MG63 (cell line): ENCODE measurements around the gene GAL3ST2. TPM values are rescaled to one million over a fixed set of nuclear protein-coding genes. Genes with fewer than 3 reads are reported as not detected.

ENCODE experiments used
- DNase-seq: peaks from one replicate; pipeline ENCODE4 v3.0.0-alpha.2; 2020
- H3K27me3 ChIP-seq: fragments of 250-450 bp; sonication (Bioruptor Pico); 2 replicates; pipeline ENCODE4 v1.5.1; 2020; ENCODE audit warnings: mild to moderate bottlenecking, moderate library complexity
- H3K36me3 ChIP-seq: fragments of 250-450 bp; sonication (Bioruptor Pico); 2 replicates; pipeline ENCODE4 v1.5.1; 2020; ENCODE audit warnings: mild to moderate bottlenecking, moderate library complexity
- H3K4me3 ChIP-seq: fragments of 250-450 bp; sonication (Bioruptor Pico); 2 replicates; pipeline ENCODE4 v1.5.1; 2020; ENCODE audit warnings: mild to moderate bottlenecking, moderate library complexity
- H3K9me3 ChIP-seq: fragments of 250-450 bp; sonication (Bioruptor Pico); 2 replicates; pipeline ENCODE4 v1.5.1; 2020; ENCODE audit warnings: mild to moderate bottlenecking, moderate library complexity
- total RNA-seq: library from RNA; depleted of rRNA; stranded (reverse); fragments of >200 nt; shearing (Covaris generic); gene quantifications from 2 replicates; pipeline ENCODE4 v1.2.3, GENCODE V29; 2014; ENCODE audit warnings: low replicate concordance

GAL3ST2 gene
- total RNA-seq, 1 experiment from 2014 or later: 1.7 TPM

- Histone ChIP-seq H3K4me3 (no peak overlapping the region), H3K36me3 (no peaks in the 10 kb centered on the region), H3K9me3 (peaks cover 2% of the 10 kb centered on the region), H3K27me3 (peaks cover 20% of the 10 kb centered on the region)
- no peak for DNase-seq
Measured at GRCh38 chr2:241836292-241836691, 59.7 kb downstream of the GAL3ST2 start.

- Histone ChIP-seq H3K27me3 (peaks cover 20% of the 10 kb centered on the region), H3K36me3 (no peaks in the 10 kb centered on the region), H3K9me3 (peaks cover 2% of the 10 kb centered on the region), H3K4me3 (no peak overlapping the region)
- DNase-seq: no peak
Measured at GRCh38 chr2:241837197-241837965, 60.8 kb downstream of the GAL3ST2 start.

- H3K27me3 ChIP-seq: peaks cover 19% of the 10 kb centered on the region
- no peak for DNase-seq
- H3K4me3 ChIP-seq: no peak overlapping the region
- H3K9me3 ChIP-seq: no peaks in the 10 kb centered on the region; the same call in none of the 2 replicates
- H3K36me3 ChIP-seq: no peaks in the 10 kb centered on the region
Measured at GRCh38 chr2:241841181-241842066, 64.8 kb downstream of the GAL3ST2 start.

- peaks cover 13% of the 10 kb centered on the region for H3K27me3 ChIP-seq
- no peak for DNase-seq
- H3K9me3 ChIP-seq: no peaks in the 10 kb centered on the region
- no peaks in the 10 kb centered on the region for H3K36me3 ChIP-seq
- no peak overlapping the region for H3K4me3 ChIP-seq
Measured at GRCh38 chr2:241842067-241842415, 65.4 kb downstream of the GAL3ST2 start.

- Histone ChIP-seq H3K36me3 (no peaks in the 10 kb centered on the region), H3K9me3 (no peaks in the 10 kb centered on the region), H3K27me3 (peaks cover 6% of the 10 kb centered on the region), H3K4me3 (no peak overlapping the region)
- DNase-seq: no peak
Measured at GRCh38 chr2:241842620-241843211, 66.1 kb downstream of the GAL3ST2 start.

GRCh38 chr2:241843321-241844065, 66.9 kb downstream of the GAL3ST2 start:
- no peak overlapping the region for H3K4me3 ChIP-seq
- no peak for DNase-seq
- H3K27me3 ChIP-seq: no peaks in the 10 kb centered on the region; the same call in 1 of the 2 replicates
- H3K9me3 ChIP-seq: no peaks in the 10 kb centered on the region
- no peaks in the 10 kb centered on the region for H3K36me3 ChIP-seq

- Histone ChIP-seq H3K4me3 (peak overlapping the region; percentile 29), H3K27me3 (no peaks in the 10 kb centered on the region; the same call in 1 of the 2 replicates), H3K9me3 (no peaks in the 10 kb centered on the region), H3K36me3 (no peaks in the 10 kb centered on the region)
- peak; percentile 67 for DNase-seq
Measured at GRCh38 chr2:241844066-241844728, 67.6 kb downstream of the GAL3ST2 start.

- no peaks in the 10 kb centered on the region; the same call in 1 of the 2 replicates for H3K27me3 ChIP-seq
- DNase-seq: no peak
- no peak overlapping the region for H3K4me3 ChIP-seq
Measured at GRCh38 chr2:241844831-241845578, 68.4 kb downstream of the GAL3ST2 start.

GRCh38 chr2:241846406-241846805, 69.8 kb downstream of the GAL3ST2 start:
- Histone ChIP-seq H3K27me3 (no peaks in the 10 kb centered on the region; the same call in 1 of the 2 replicates), H3K36me3 (no peaks in the 10 kb centered on the region), H3K9me3 (no peaks in the 10 kb centered on the region), H3K4me3 (no peak overlapping the region)
- no peak for DNase-seq

More at GRCh38 chr2:241844831-241845578, 68.4 kb downstream of the GAL3ST2 start:
- Histone ChIP-seq H3K9me3 (no peaks in the 10 kb centered on the region), H3K36me3 (no peaks in the 10 kb centered on the region)

- Histone ChIP-seq H3K9me3 (no peaks in the 10 kb centered on the region), H3K4me3 (no peak overlapping the region), H3K36me3 (no peaks in the 10 kb centered on the region), H3K27me3 (no peaks in the 10 kb centered on the region; the same call in 1 of the 2 replicates)
- DNase-seq: no peak
Measured at GRCh38 chr2:241848761-241849615, 72.4 kb downstream of the GAL3ST2 start.

GRCh38 chr2:241849616-241850543, 73.3 kb downstream of the GAL3ST2 start:
- no peaks in the 10 kb centered on the region for H3K36me3 ChIP-seq
- DNase-seq: no peak
- no peaks in the 10 kb centered on the region; the same call in 1 of the 2 replicates for H3K27me3 ChIP-seq
- no peaks in the 10 kb centered on the region for H3K9me3 ChIP-seq
- no peak overlapping the region for H3K4me3 ChIP-seq

GRCh38 chr2:241850544-241851324, 74.1 kb downstream of the GAL3ST2 start:
- DNase-seq: no peak
- no peak overlapping the region for H3K4me3 ChIP-seq
- H3K27me3 ChIP-seq: no peaks in the 10 kb centered on the region; the same call in 1 of the 2 replicates
- no peaks in the 10 kb centered on the region for H3K36me3 ChIP-seq
- H3K9me3 ChIP-seq: no peaks in the 10 kb centered on the region
